HL-60 (cell line): ENCODE results near the gene UBTF.

Source experiments
- CTCF ChIP-seq: IDR thresholded peaks from one replicate; pipeline ENCODE4 v1.5.1; 2011; ENCODE audit warnings: low read length, control low read depth, inconsistent platforms; ENCODE audit not compliant: insufficient read depth
- GABPA ChIP-seq: IDR thresholded peaks from 2 replicates; pipeline ENCODE4 v1.6.1; 2012; ENCODE audit warnings: low read depth
- POLR2AphosphoS5 ChIP-seq: IDR thresholded peaks from 2 replicates; pipeline ENCODE4 v1.6.1; 2012; ENCODE audit warnings: low read depth
- REST ChIP-seq: IDR thresholded peaks from 2 replicates; pipeline ENCODE4 v1.6.1; 2012; ENCODE audit warnings: low read depth; ENCODE audit not compliant: insufficient replicate concordance

GRCh38 chr17:44167181-44167861 lies 52.2 kb downstream of the UBTF start:
- no peak for TF ChIP-seq CTCF
- TF ChIP-seq REST: no peak
- TF ChIP-seq POLR2AphosphoS5: no peak
- TF ChIP-seq GABPA: no peak
